HG03108 (cell line): Measurements from ENCODE around the gene PDE6B.
"Not testable (repeated sequence)": the region's sequence is repeated elsewhere in the genome, so short reads cannot be mapped to it uniquely, and the experiment has no call there.

Experiments used
- ATAC-seq: cut with Tn5 transposase; IDR thresholded peaks from one replicate; pipeline ENCODE4 v1.9.1; 2021; ENCODE audit warnings: moderate library complexity; ENCODE audit not compliant: unreplicated experiment

Gene PDE6B

GRCh38 chr4:682490-683172 lies 57.3 kb downstream of the PDE6B start:
- ATAC-seq, result no peak

DNA sequence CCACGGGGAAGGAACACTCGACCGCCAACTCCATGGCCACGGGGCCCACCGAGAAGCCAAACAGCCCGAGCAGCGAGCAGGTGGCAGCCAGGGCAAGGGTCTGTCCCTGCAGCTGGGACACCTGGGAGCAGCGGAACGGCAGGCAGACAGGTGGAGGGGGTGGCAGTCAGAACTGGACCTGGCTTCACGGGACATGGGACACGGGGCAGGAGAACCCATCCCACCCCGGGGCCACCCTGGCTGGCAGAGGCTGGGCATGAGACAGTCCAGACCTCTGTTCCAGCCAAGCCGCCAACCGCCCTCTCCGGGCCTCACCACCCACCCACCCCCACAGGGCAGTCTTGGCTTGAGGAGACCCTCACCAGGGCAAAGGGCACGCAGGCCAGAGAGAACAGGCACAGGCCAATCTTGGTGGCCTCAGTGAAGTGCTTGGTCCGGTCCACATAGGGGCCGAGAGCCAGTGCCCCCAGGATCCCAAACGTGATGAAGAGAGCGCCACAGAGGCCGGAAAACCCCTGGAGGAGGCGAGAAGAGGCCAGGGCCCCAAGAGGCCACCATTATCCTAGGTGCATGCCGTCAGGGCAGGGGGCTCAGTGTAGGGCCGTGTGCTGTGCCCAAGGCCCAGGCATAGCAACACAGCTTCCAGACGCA lies 58.0 kb downstream of the PDE6B start:
- ATAC-seq, result no peak

DNA sequence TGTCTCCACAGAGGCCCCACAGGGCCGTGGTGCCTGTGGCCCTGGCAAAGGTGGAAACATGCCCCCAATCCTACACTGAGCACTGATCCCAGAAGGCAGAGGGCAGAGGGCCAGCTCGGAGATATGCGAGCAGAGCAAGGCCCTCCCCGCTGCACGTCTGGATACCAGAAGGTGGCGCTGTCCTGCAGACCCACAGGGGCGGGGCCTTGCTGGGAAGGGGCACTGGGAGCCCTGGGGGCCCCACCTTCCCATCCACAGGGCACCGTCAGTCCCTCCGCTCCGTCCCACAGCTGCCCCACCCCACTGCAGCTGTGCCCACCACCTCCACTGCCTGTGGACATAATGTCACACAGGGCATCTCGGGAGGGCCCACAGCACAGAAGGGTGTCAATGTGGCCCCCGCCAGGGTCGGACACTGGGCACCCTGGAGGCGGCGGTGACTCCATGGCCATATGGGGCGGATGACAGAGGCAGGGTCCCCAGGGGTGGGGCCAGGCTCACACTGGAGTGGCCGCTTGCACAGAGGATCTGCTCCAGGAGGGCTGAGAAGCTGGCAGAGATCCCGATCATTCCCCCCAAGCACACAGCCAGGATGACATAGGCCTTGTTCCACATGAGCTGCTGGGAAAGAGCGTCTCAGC lies 58.7 kb downstream of the PDE6B start:
- no peak for ATAC-seq

DNA sequence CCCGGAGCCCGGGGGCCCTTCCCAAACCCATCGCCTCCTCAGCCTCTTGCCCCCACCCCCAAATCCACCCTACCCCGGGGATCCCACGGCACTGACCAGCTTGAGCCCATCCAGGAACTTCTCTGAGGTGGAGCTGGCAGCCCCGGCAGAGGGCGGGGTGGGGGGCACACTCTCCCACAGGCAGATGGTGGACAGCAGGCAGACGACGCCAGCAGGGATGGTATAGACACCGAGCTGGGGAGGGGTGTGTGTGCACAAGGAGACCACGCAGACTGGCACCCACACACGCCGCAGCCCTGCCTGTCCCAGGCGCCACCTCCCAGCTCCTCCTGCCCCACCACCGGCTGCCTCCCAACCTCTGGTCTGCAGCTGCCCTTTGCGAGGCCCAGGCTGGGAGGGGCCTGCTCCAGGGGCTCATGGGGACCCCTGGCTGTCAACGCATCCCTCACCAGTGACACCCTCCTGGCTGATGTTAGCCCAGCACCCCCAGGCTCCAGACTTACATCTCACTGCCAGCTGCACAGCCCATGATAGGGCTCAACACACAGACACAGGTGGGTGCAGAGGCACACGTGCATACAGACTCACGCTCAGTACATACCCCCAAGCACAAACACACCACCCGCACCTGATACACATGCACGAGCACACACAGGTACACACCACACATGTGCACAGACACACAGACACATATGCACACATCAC lies 59.4 kb downstream of the PDE6B start:
- no peak for ATAC-seq

- ATAC-seq, result no peak
These were observed 60.5 kb downstream of the PDE6B start for GRCh38 chr4:685679-686412.

- ATAC-seq, result no peak
These were observed 61.2 kb downstream of the PDE6B start for GRCh38 chr4:686413-687040.

GRCh38 chr4:687048-687970 lies 61.9 kb downstream of the PDE6B start:
- no peak for ATAC-seq

GRCh38 chr4:687971-688853 lies 62.8 kb downstream of the PDE6B start:
- ATAC-seq, result no peak

DNA sequence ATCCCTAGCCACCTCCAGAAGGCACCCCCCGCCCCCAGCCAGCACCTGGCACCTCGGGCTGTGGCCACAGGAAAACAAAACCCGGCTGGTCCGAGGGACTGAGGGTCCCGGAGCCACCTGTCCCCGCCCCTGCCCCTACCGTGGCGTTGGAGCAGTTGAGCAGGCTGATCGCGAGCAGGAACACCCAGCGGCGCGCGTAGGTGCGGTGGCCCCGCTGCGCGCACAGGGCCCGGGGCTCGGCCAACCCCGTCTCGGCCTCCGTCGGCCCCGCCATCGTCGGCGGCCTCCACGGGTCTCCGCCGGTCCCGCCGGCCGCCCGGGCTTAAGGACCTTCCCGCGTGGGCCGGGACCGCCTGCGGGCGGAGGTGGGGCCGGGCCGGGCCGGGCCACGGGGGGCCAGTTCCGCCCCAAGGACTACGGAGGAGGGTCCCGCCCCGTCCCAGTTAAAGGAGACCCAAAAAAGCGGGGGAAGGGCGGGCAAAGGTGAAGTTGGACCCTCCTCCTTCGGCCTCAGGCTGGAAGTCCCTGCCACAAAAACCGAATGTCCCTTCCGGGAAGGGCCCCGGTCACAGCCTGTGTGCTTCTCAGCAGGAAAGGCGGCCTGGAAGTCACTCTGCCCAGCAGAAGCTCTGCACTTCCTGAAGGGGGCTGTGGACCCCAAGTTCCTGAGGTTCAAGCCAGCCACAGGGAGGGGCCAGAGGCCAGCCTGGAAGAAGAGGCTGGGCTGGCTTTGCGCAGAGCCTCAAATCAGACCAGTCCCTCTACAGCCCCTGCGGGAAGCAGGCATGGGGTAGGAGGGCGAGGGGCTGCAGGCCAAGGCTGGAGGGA lies 63.7 kb downstream of the PDE6B start, which contains the start of gene SLC49A3:
Gene SLC49A3 (minus strand): TSS at position 298 of the 828 bp plus-strand sequence. CDS start 24 bp downstream, at position 274.
- ATAC-seq, result no peak

DNA sequence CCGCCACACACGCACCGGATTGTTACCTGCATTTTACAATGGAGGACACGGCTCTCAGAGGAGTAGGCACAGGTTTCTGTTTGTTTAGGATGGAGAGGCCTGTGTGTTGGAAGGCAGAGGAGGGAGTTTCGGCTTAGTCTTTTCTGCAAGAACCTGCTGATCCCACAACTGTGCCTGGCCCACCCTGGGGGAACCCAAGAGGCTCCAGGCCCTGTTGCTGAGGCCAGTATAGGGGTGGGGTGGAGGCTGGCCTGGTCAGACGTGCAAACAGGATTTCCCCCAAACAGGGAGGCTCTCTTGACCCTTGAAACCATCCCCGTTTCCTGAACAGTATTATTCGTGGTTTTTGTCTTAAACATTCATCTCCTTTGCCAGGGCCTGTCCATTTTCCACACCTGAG lies 64.3 kb downstream of the PDE6B start:
- ATAC-seq, result no peak

- ATAC-seq, result no peak
These were observed 67.6 kb downstream of the PDE6B start for GRCh38 chr4:692771-693554.

- ATAC-seq, result not testable (repeated sequence)
These were observed 69.1 kb downstream of the PDE6B start for GRCh38 chr4:694341-694940.

DNA sequence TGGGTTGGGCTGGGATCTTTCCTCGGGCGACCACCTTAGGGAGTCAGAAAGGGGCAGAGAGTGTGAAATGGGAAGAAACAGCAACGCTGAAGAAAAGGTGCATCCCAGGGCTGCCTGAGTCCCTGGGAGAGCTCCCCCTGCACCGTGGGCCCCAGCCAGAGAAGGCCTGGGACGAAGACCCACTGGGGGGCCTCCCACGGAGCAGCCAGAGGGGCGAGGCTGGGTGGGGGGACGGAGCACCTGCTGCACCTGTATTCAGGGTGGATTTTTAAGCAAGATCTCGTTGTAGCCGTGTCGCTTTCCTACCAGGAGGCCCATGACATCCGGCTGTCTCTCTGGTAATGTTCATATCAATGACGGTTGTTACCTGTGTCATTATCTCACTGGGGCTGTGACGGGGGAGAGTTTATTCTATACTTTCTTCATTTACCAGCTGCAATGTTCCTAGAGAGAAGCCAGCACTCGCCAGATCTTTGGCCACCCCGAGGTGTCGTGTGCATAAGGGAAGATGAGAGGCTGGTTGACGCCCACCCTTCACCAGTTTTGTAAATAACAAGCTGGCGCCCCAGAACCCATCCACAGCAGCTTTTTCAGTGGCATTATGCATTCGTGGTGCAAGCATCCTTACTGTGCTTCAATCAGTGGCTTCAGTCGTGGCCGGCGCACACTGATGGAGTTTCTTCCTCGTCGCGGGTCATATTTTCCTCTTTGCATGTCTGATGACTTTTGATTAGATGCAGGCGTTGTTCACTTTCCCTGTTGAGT lies 74.6 kb downstream of the PDE6B start:
- ATAC-seq, result no peak

DNA sequence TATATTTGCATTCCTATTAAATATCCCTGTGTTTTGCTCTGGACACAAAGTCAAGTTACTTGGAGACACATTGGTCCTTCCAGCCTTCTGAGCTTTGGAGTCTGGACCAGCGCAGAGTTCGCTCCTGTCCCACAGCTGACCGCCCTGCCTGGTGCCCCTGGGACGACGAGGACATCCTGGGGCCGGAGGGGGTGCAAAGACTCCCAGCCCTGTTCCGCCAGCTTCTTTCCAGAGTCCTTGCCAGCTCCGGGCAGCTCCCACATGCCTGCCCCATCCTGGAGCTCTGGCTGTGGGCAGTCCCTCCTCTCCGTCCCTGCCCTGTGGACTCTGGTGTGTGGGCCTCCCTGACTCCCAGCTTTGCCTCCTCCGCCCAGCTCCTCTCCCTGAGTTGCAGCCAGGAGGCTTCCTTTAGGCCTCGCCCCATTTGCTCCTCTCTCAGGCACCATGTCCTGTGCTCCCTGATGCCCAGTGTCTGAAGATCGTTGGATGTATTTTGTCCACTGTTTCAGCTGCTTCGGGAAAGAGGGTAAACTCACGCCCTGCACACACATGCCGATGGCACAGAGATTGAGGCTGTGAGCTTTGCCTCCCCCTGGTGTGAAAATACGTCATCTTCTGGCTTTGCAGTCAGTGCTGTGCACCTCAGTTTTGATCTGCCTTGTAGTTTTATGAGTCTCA lies 75.4 kb downstream of the PDE6B start:
- ATAC-seq, result no peak

GRCh38 chr4:702618-703048 lies 77.3 kb downstream of the PDE6B start:
- no peak for ATAC-seq
